GM21423 (cell line): ENCODE data around the gene FHIT.

ENCODE experiments used
- ATAC-seq: cut with Tn5 transposase; IDR thresholded peaks from one replicate; pipeline ENCODE4 v1.9.1; 2021; ENCODE audit warnings: mild to moderate bottlenecking, moderate library complexity; ENCODE audit not compliant: unreplicated experiment

FHIT gene

GRCh38 chr3:60266444-60266843, 984.8 kb downstream of the FHIT start:
- ATAC-seq, result no peak

DNA sequence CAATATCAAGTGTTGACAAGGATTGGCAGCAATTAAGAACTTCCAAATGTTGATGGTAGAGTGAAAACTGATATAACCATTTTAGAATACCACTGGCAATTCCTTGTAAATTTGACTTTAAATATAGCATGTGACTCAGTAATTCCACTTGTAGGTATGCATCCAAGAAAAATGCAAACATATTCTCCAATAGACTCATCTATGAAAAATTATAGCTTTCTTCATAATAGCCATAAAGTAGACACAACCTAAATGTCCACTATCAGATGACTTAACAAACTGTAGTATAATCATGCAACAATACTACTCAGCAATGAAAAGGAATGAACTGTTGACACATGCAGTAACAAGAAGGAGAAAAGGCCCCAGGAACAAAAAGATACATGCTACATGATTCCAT, 988.1 kb downstream of the FHIT start:
- ATAC-seq, result no peak

- ATAC-seq, result no peak
Observed at GRCh38 chr3:60262546-60262945, 988.7 kb downstream of the FHIT start.

- no peak for ATAC-seq
Observed at GRCh38 chr3:60260546-60260945, 990.7 kb downstream of the FHIT start.

GRCh38 chr3:60250810-60251209, 1000.4 kb downstream of the FHIT start:
- no peak for ATAC-seq

- ATAC-seq, result no peak
Observed at GRCh38 chr3:60250206-60250605, 1001.0 kb downstream of the FHIT start.

GRCh38 chr3:60246361-60246760, 1004.9 kb downstream of the FHIT start:
- ATAC-seq, result no peak

GRCh38 chr3:60243456-60243855, 1007.8 kb downstream of the FHIT start:
- no peak for ATAC-seq

DNA sequence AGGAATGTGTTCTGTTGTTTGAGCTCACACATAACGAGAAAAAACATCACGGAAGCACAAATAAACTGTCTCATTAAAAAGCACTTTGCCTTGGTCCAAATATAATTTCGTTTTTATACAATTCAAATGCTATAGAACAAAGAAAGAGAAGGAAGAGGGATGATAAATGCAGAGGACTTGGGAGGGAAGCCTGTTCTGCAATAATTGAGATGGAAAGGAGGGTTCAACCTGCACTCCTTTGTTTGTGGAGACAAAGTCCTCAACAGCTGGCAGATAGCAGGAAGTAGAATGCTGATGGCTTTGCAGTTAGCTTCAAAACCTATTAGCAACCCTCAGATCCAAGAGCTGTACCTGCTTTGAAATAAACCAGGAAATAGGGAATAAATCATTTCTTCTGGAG, 1010.8 kb downstream of the FHIT start:
- ATAC-seq, result no peak

DNA sequence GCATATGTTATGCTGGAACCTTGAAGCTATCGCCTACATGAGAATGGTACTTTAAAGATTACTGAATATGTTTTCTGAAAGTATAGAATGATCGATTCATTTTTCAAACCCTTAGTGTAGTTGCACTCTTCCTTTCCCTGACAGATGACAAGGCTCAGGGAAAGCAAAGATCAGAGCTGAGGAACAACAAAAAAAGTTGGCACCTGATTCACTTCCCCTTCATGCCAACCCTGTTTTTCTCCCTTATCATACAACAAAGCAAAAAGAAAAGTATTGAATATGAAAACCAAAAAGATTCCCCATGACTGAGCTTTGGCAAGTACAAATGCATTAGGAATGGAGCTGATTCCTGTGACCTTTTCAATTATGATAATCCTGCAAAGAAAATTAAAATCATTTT, 1012.7 kb downstream of the FHIT start:
- ATAC-seq, result no peak

DNA sequence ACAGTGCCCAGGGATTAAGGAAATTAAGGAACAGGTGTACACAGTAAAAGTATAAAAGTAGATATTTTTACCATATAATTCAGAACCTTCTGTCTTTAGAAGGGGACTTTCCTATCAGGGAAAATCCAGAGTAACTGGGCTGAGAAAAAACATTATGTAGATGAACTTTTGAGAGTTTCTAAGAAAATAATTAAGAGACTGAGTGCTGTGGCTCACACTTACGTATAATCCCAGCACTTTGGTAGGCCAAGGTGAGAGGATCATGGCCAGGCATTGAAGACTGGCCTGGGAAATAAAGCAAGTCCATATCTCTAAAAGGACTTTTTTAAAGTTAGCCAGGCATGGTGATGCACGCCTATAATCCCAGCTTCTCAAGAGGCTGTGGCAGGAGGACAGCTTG, 1021.8 kb downstream of the FHIT start:
- no peak for ATAC-seq

DNA sequence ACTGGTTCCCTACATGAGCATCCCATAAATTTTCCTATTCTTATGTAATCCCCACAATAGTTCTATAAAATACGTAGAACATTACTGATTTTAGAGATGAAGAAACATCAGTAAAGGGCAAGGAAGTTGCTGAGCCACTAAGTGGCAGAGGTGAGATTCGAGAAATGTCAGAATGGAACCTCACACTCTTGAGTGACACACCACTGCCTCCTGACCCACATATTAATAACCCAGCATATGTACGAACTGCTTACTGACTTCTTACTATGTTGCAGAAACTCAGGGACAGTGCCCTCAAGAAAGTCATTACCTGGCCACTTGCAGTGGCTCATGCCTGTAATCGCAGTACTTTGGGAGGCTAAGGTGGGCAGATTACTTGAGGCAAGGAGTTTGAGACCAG, 1022.4 kb downstream of the FHIT start:
- no peak for ATAC-seq

- no peak for ATAC-seq
Observed at GRCh38 chr3:60226912-60227311, 1024.3 kb downstream of the FHIT start.

DNA sequence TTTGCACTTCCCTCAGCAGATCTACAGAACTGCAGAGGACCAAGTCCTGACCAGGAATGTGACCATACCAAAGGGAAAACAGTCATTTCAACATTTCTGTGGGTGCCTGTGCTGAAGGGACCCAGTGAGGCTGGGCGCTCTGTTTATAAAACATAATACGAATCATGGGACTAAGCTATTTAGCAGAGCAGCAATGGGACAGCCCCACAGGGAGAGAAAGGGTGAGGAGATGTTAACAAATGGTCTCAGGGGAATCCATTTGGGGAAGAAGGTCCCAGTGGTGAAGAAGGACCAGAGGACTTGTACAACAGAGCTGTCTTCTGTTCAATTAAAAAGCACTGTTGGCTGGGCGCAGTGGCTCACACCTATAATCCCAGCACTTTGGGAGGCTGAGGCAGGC, 1025.4 kb downstream of the FHIT start:
- ATAC-seq, result no peak

GRCh38 chr3:60220768-60221167, 1030.5 kb downstream of the FHIT start:
- no peak for ATAC-seq

DNA sequence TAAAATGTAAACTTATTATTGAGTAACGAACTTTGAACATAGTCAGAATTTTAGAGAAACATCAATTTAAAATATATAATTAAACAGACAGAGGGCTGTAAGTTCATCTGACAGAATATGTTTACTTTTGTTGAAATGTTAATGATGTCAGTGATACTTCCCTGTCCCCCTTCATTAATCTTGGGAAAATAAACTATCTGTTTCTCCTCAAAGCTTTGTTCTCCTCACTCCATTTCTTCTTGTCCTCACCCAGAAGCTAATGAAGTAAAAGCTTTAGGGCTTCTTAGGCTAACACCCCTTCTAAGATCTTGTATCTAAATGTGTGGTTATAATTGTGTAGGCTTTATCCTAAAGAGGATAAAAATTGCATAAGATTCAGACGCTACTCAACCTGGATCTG, 1031.8 kb downstream of the FHIT start:
- ATAC-seq, result no peak

GRCh38 chr3:60217156-60217911, 1033.9 kb downstream of the FHIT start:
- ATAC-seq, result no peak

DNA sequence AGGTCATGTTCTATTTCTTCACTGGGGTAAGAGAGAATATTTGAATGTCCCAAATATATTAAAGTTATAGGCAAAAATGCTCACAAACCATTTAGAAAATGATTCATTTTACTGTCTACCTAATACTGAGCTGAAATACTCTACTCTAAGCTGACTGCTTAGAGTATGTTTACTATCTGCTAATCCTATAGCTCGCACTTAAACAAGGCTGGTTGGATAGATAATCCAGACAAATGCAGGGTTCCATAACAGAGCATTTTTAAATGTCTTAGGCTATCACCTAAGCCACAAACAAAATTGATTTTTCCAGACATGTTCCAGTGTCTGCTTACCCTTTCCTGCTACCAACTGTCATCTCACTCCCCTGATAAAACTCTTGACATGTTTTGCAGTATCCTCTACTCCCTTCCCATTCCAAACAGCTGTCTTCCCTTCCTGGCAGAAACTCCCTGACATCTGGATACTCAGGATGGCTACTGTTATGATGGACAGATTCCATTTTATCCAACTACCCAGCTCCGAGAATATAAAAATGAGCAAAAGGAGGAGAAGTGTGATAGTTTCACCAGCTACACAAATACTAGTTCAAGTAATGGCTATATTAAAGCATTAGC, 1034.7 kb downstream of the FHIT start:
- ATAC-seq, result no peak

DNA sequence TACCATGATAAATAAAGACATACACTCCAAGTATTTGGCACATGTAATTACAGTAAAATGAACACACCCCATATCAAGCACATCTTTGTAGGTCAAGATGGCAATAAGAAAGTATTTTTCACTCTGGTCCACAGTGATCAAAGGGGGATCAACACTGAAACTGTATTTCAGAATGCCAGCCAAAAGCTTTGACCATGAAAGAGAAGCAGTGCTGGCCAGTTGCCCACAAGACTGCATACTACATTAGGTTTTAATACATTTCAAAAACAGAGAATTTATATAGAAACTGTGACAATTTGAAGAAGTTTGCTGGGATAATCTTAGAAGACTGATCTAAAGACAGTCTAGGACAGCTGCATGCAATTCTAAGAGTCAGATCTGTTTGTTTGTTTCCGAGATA, 1035.3 kb downstream of the FHIT start:
- ATAC-seq, result no peak

GRCh38 chr3:60207905-60208304, 1043.3 kb downstream of the FHIT start:
- no peak for ATAC-seq

GRCh38 chr3:60206206-60206605, 1045.0 kb downstream of the FHIT start:
- ATAC-seq, result no peak

- no peak for ATAC-seq
Observed at GRCh38 chr3:60202052-60202726, 1049.1 kb downstream of the FHIT start.
